SK-N-SH treated with all-trans-retinoic acid at 6 μM for 48 hours (cell line): Measurements from ENCODE around the gene TADA2B.

Experiments
- ARNTL ChIP-seq: fragments of 450-650 bp; formaldehyde crosslinking; IDR thresholded peaks from 2 replicates; pipeline ENCODE4 v1.5.0; 2020; ENCODE audit warnings: low read depth, mild to moderate bottlenecking, moderate library complexity, borderline replicate concordance
- CSDC2 ChIP-seq: fragments of 250-450 bp; sonication (Bioruptor Pico); IDR thresholded peaks from 2 replicates; pipeline ENCODE4 v1.5.0; 2020; ENCODE audit warnings: mild to moderate bottlenecking, moderate library complexity
- OSR1 ChIP-seq: fragments of 250-450 bp; sonication (Bioruptor Pico); IDR thresholded peaks from 2 replicates; pipeline ENCODE4 v1.8.0; 2022; ENCODE audit warnings: moderate library complexity, mild to moderate bottlenecking, inconsistent platforms
- RARB ChIP-seq: fragments of 250-450 bp; sonication (Bioruptor Pico); IDR thresholded peaks from 2 replicates; pipeline ENCODE4 v1.8.0; 2021; ENCODE audit warnings: mild to moderate bottlenecking, moderate library complexity
- TOX ChIP-seq: fragments of 250-450 bp; sonication (Bioruptor Pico); IDR thresholded peaks from 2 replicates; pipeline ENCODE4 v1.8.0; 2021; ENCODE audit warnings: mild to moderate bottlenecking, moderate library complexity, borderline replicate concordance
- ZC3H10 ChIP-seq: fragments of 250-450 bp; sonication (Bioruptor Pico); IDR thresholded peaks from 2 replicates; pipeline ENCODE4 v1.5.1; 2021; ENCODE audit warnings: mild to moderate bottlenecking, moderate library complexity
- ZFP30 ChIP-seq: fragments of 450-650 bp; formaldehyde crosslinking; IDR thresholded peaks from 2 replicates; pipeline ENCODE4 v1.5.0; 2022; ENCODE audit warnings: mild to moderate bottlenecking, moderate library complexity
- ZNF565 ChIP-seq: fragments of 450-650 bp; formaldehyde crosslinking; conservative IDR thresholded peaks from 2 replicates; pipeline ENCODE4 v1.5.0; 2020; ENCODE audit warnings: low read depth, mild to moderate bottlenecking, moderate library complexity
- ZNF8 ChIP-seq: fragments of 450-650 bp; formaldehyde crosslinking; IDR thresholded peaks from 2 replicates; pipeline ENCODE4 v1.5.0; 2020; ENCODE audit warnings: mild to moderate bottlenecking, moderate library complexity
- TF ChIP-seq, protein P1 (sequence below): fragments of 250-450 bp; sonication (Bioruptor Pico); IDR thresholded peaks from 2 replicates; pipeline ENCODE4 v1.8.0; 2020; ENCODE audit warnings: mild to moderate bottlenecking, moderate library complexity, borderline replicate concordance
- TF ChIP-seq, protein P2 (sequence below): fragments of 250-450 bp; sonication (Bioruptor Pico); IDR thresholded peaks from 2 replicates; pipeline ENCODE4 v1.5.1; 2020; ENCODE audit warnings: low read depth, mild to moderate bottlenecking, moderate library complexity
- TF ChIP-seq, protein P3 (sequence below): fragments of 250-450 bp; sonication (Bioruptor Pico); IDR thresholded peaks from 2 replicates; pipeline ENCODE4 v1.5.0; 2020; ENCODE audit warnings: mild to moderate bottlenecking, moderate library complexity
- TF ChIP-seq, protein P4 (sequence below): fragments of 250-450 bp; sonication (Bioruptor Pico); IDR thresholded peaks from 2 replicates; pipeline ENCODE4 v1.5.1; 2021; ENCODE audit warnings: mild to moderate bottlenecking, moderate library complexity

DNA sequence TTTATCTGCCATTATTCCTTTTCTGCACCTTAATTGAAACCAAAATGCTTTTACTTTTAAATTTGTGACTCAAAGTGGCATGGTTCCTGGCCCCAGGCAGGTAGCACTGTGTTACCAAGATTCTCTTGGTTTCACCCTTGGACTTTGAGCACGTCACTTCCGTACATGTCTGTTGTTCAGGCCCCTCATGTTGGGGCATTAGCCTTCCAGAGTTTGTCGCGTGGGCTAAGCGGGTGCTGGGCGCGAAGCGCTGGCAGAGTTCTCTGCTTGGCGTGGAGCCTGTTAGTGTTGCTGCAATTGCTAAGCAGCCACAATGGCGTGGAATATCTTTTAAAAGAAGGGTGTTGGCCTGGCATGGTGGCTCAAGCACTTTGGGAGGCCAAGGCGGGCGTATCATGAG, 14.0 kb upstream of the TADA2B start:
- TF ChIP-seq, protein P1, sequence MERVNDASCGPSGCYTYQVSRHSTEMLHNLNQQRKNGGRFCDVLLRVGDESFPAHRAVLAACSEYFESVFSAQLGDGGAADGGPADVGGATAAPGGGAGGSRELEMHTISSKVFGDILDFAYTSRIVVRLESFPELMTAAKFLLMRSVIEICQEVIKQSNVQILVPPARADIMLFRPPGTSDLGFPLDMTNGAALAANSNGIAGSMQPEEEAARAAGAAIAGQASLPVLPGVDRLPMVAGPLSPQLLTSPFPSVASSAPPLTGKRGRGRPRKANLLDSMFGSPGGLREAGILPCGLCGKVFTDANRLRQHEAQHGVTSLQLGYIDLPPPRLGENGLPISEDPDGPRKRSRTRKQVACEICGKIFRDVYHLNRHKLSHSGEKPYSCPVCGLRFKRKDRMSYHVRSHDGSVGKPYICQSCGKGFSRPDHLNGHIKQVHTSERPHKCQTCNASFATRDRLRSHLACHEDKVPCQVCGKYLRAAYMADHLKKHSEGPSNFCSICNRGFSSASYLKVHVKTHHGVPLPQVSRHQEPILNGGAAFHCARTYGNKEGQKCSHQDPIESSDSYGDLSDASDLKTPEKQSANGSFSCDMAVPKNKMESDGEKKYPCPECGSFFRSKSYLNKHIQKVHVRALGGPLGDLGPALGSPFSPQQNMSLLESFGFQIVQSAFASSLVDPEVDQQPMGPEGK (CRISPR knock-in tag): no peak
- TF ChIP-seq, protein P2, sequence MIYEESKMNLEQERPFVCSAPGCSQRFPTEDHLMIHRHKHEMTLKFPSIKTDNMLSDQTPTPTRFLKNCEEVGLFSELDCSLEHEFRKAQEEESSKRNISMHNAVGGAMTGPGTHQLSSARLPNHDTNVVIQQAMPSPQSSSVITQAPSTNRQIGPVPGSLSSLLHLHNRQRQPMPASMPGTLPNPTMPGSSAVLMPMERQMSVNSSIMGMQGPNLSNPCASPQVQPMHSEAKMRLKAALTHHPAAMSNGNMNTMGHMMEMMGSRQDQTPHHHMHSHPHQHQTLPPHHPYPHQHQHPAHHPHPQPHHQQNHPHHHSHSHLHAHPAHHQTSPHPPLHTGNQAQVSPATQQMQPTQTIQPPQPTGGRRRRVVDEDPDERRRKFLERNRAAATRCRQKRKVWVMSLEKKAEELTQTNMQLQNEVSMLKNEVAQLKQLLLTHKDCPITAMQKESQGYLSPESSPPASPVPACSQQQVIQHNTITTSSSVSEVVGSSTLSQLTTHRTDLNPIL: no peak
- TF ChIP-seq ZFP30 (CRISPR knock-in tag): no peak
- TF ChIP-seq, protein P3, sequence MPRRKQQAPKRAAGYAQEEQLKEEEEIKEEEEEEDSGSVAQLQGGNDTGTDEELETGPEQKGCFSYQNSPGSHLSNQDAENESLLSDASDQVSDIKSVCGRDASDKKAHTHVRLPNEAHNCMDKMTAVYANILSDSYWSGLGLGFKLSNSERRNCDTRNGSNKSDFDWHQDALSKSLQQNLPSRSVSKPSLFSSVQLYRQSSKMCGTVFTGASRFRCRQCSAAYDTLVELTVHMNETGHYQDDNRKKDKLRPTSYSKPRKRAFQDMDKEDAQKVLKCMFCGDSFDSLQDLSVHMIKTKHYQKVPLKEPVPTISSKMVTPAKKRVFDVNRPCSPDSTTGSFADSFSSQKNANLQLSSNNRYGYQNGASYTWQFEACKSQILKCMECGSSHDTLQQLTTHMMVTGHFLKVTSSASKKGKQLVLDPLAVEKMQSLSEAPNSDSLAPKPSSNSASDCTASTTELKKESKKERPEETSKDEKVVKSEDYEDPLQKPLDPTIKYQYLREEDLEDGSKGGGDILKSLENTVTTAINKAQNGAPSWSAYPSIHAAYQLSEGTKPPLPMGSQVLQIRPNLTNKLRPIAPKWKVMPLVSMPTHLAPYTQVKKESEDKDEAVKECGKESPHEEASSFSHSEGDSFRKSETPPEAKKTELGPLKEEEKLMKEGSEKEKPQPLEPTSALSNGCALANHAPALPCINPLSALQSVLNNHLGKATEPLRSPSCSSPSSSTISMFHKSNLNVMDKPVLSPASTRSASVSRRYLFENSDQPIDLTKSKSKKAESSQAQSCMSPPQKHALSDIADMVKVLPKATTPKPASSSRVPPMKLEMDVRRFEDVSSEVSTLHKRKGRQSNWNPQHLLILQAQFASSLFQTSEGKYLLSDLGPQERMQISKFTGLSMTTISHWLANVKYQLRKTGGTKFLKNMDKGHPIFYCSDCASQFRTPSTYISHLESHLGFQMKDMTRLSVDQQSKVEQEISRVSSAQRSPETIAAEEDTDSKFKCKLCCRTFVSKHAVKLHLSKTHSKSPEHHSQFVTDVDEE (CRISPR knock-in tag): no peak
- no peak for TF ChIP-seq TOX
- no peak for TF ChIP-seq ZC3H10 (CRISPR knock-in tag)
- no peak for TF ChIP-seq ARNTL
- no peak for TF ChIP-seq ZNF565 (CRISPR knock-in tag)
- no peak for TF ChIP-seq ZNF8
- no peak for TF ChIP-seq RARB (CRISPR knock-in tag)
- no peak for TF ChIP-seq CSDC2 (CRISPR knock-in tag)
- TF ChIP-seq OSR1: no peak
- TF ChIP-seq, protein P4, sequence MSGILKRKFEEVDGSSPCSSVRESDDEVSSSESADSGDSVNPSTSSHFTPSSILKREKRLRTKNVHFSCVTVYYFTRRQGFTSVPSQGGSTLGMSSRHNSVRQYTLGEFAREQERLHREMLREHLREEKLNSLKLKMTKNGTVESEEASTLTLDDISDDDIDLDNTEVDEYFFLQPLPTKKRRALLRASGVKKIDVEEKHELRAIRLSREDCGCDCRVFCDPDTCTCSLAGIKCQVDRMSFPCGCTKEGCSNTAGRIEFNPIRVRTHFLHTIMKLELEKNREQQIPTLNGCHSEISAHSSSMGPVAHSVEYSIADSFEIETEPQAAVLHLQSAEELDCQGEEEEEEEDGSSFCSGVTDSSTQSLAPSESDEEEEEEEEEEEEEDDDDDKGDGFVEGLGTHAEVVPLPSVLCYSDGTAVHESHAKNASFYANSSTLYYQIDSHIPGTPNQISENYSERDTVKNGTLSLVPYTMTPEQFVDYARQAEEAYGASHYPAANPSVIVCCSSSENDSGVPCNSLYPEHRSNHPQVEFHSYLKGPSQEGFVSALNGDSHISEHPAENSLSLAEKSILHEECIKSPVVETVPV (CRISPR knock-in tag): no peak
